WTC11 (cell line): ENCODE results near the gene SPOPL.
"Not testable (repeated sequence)": the region's sequence is repeated elsewhere in the genome, so short reads cannot be mapped to it uniquely, and the experiment has no call there.

Experiments
- ATF3 ChIP-seq: sonication (generic); formaldehyde crosslinking; conservative IDR thresholded peaks from 2 replicates; pipeline ENCODE4 v1.8.1; 2022; ENCODE audit warnings: mild to moderate bottlenecking, missing genetic modification reagents
- CREM ChIP-seq: sonication (generic); formaldehyde crosslinking; IDR thresholded peaks from 2 replicates; pipeline ENCODE4 v1.8.1; 2022; ENCODE audit warnings: mild to moderate bottlenecking, missing genetic modification reagents, moderate library complexity
- CTCF ChIP-seq: fragments of 200-600 bp; IDR thresholded peaks from 2 replicates; pipeline ENCODE4 v1.8.0; 2022; ENCODE audit warnings: antibody characterized with exemption
- ETV6 ChIP-seq: sonication (generic); formaldehyde crosslinking; IDR thresholded peaks from 2 replicates; pipeline ENCODE4 v1.8.1; 2022; ENCODE audit warnings: mild to moderate bottlenecking, missing genetic modification reagents
- GABPB1 ChIP-seq: sonication (generic); formaldehyde crosslinking; IDR thresholded peaks from 2 replicates; pipeline ENCODE4 v1.8.1; 2023; ENCODE audit warnings: mild to moderate bottlenecking, missing genetic modification reagents
- IRF2 ChIP-seq: sonication (generic); formaldehyde crosslinking; IDR thresholded peaks from 2 replicates; pipeline ENCODE4 v1.8.0; 2022; ENCODE audit warnings: low read depth, missing genetic modification reagents, borderline replicate concordance
- NFYB ChIP-seq: sonication (generic); formaldehyde crosslinking; conservative IDR thresholded peaks from 2 replicates; pipeline ENCODE4 v1.8.0; 2022; ENCODE audit warnings: low read depth, missing genetic modification reagents
- RELA ChIP-seq: sonication (generic); formaldehyde crosslinking; IDR thresholded peaks from 2 replicates; pipeline ENCODE4 v1.8.1; 2022; ENCODE audit warnings: missing genetic modification reagents, mild to moderate bottlenecking, borderline replicate concordance
- TF ChIP-seq, protein P1 (sequence below): sonication (generic); formaldehyde crosslinking; IDR thresholded peaks from 2 replicates; pipeline ENCODE4 v1.8.1; 2023; ENCODE audit warnings: mild to moderate bottlenecking, moderate library complexity, missing genetic modification reagents

GRCh38 chr2:138523018-138523672 is 21.6 kb downstream of the SPOPL start:
- TF ChIP-seq CTCF; NFYB (CRISPR knock-in tag); IRF2 (CRISPR knock-in tag); CREM (CRISPR knock-in tag); RELA (CRISPR knock-in tag); ETV6; ATF3 (CRISPR knock-in tag); GABPB1 (CRISPR knock-in tag): not testable (repeated sequence)
- TF ChIP-seq, protein P1, sequence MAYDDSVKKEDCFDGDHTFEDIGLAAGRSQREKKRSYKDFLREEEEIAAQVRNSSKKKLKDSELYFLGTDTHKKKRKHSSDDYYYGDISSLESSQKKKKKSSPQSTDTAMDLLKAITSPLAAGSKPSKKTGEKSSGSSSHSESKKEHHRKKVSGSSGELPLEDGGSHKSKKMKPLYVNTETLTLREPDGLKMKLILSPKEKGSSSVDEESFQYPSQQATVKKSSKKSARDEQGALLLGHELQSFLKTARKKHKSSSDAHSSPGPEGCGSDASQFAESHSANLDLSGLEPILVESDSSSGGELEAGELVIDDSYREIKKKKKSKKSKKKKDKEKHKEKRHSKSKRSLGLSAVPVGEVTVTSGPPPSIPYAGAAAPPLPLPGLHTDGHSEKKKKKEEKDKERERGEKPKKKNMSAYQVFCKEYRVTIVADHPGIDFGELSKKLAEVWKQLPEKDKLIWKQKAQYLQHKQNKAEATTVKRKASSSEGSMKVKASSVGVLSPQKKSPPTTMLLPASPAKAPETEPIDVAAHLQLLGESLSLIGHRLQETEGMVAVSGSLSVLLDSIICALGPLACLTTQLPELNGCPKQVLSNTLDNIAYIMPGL (CRISPR knock-in tag) = not testable (repeated sequence)
